ENCODE measurements around the gene GABBR2.

DNA sequence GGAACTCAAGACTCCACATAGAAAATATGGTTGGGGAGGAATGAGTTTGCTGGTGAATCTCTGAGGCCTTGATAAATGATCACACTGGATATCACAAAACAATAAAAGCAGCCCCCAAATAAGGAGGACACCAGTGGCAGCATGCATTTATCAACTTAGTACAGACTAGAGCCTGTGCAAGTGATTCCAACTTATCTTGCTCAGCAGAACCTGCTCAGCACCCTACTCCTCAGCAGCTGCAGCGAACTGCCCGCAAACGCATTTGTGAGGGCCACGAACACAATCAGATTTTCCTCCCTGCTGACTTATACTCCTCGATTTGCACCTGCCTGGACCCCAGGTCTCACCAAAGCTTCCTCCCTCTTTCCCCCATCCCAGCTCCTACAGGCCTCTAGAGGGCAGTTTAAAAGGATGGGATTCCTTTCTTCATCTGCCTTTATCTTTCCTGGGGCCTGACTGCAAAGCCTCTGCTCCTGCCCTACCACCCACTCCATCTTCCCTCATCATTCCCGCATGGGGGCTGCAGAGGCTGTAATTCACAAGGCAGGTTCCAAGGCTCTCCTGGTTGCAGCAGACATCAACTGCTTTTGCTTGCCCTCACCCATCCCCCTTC lies 46.4 kb upstream of the GABBR2 start:
- TF ChIP-seq CTCF (IDR thresholded peaks at IDR 0.05): no peak
- no peak for TF ChIP-seq RCOR1 (IDR thresholded peaks at IDR 0.05; ENCODE audit: low read length)
- TF ChIP-seq GABPA (IDR thresholded peaks at IDR 0.05; ENCODE audit: low read depth): no peak
- no peak for TF ChIP-seq YY1 (IDR thresholded peaks at IDR 0.05; ENCODE audit: low read depth)
- TF ChIP-seq EP300 (IDR thresholded peaks at IDR 0.05; ENCODE audit: borderline replicate concordance in 1 of 2, low read depth in 1 of 2, low read length in 1 of 2): no peak
